ENCODE measurements around the gene GPR32.

GRCh38 chr19:50819636-50820035 lies 49.4 kb downstream of the GPR32 start:
- no peak for TF ChIP-seq CTCF (IDR thresholded peaks at IDR 0.05)
- no peak for TF ChIP-seq POLR2A (IDR thresholded peaks at IDR 0.05)

Measured in gastroesophageal sphincter (tissue), 3 donors.